ENCODE measurements around the gene MRPL45.

The MRPL45 gene

GRCh38 chr17:38349097-38349730, 52.2 kb downstream of the MRPL45 start:
- DNase-seq = peak; percentile 78

DNA sequence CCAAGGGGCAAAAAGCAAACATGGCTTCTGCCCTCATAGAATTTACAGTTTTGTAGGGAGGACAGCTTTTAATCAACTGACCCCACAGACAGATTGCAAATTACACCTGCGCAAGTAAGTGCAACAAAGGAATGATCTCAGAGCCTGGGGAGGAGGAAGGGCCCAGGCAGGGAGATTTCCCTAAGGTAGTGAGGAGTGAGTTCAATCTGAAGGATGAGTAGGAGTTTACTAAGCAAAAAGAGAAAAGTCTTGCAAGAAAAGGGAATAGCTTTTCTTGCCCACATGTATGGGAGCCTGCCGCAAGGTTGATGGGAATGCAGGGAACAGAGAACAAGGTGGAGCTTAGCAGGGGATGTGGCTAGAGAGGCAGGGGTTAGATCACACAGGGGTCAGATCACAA, 53.1 kb downstream of the MRPL45 start:
- DNase-seq = no peak

GRCh38 chr17:38351412-38352222, 54.6 kb downstream of the MRPL45 start, which contains the start of gene SOCS7:
Gene SOCS7, plus strand, starts transcription at chr17:38351844. Its CDS starts 209 bp downstream, at chr17:38352053.
- peak; percentile 91 for DNase-seq

GRCh38 chr17:38352245-38353085, 55.5 kb downstream of the MRPL45 start:
- peak; percentile 8 for DNase-seq

- DNase-seq = no peak
Observed at GRCh38 chr17:38353086-38353604, 56.2 kb downstream of the MRPL45 start.

GRCh38 chr17:38353668-38354067, 56.7 kb downstream of the MRPL45 start:
- no peak for DNase-seq

DNA sequence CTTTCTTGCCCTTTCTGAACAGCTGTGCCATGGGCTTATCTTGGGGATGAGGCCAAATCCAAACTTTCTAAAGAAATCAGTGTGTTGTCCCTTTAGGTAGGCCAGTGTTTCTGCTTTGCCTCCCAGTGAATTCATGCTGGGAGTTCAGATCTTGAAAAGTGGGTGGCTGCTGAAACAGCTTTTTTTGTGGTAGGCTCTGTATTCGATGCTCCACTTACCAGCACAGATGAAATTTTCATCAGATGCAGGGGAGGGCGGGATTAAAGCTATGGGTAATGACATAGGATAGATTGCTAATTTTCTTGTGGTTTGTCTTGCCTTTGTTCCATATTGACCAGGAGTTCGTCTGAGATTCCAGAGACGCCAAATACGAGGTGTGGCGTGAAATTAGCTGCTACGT, 57.5 kb downstream of the MRPL45 start:
- no peak for DNase-seq

- DNase-seq = no peak
Observed at GRCh38 chr17:38355251-38355650, 58.3 kb downstream of the MRPL45 start.

GRCh38 chr17:38357486-38358123, 60.6 kb downstream of the MRPL45 start:
- no peak for DNase-seq

- DNase-seq = peak; percentile 27
Observed at GRCh38 chr17:38358586-38359513, 61.9 kb downstream of the MRPL45 start.

DNA sequence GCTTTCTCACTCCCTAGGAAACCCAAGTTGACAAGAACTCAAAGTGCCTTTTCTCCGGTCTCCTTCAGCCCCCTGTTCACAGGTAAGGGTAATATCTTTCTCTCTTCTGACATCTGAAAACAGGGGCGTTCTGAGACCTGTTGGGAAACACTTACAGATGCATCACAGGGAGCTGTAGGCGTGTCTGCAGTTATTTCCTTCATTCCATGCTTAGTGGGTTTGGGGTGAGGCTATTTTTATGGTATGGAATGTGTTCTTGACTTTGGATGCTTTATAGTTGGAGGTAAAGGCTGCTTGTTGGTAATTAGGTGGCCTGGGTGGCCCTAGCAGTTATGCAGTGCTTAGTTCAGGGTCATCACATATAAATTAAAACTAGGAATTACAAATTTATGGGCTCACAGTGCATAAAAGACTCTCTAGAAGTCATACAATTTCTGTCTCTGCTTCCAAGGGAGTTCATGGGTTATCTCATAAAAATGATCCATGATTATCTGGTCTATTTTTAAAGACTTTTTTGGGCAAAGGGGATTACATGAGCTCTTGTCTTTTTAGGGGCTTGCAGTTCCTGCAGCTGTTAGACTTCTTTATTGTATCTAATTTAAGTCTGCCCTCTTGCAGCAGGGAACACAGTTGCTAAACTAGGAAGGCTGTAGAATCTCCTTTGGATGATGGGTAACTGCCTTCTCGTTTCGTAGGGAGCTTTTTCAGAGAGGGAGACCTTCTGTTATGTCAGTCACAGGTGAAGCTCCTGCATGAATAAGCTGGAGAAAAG, 64.9 kb downstream of the MRPL45 start:
- no peak for DNase-seq

GRCh38 chr17:38363016-38363415, 66.0 kb downstream of the MRPL45 start:
- DNase-seq = no peak

GRCh38 chr17:38364741-38365140, 67.8 kb downstream of the MRPL45 start:
- no peak for DNase-seq

- no peak for DNase-seq
Observed at GRCh38 chr17:38369124-38369886, 72.3 kb downstream of the MRPL45 start.

Measured in NCI-H1092 treated with DMSO at 0.1 percent for 48 hours (cell line).